ENCODE data around the gene LAMA5.

DNA sequence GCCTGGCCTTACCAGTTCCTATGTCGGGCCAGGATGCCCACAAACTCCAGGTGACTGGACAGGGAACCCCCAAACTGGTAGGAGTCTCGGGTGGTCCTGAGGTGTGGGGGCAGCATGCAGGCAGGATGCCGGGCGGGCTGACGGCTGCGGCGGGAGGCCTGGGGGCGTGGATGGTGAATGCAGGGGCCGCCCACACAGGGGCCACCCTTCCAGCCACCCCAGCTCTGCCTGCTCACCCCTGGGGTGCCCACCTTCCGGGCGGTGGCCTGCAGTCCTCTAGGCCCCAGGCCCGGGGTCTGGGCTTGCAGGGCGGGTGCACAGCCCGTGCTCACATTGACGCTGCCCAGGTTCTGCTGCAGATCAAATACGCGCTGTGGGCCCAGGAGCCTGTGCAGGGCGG is 56.0 kb downstream of the LAMA5 start:
- TF ChIP-seq CTCF (IDR thresholded peaks at IDR 0.05; ENCODE audit: poor library complexity) (no peak), EZH2 (IDR thresholded peaks at IDR 0.05; ENCODE audit: borderline replicate concordance) (no peak), EZH2phosphoT487 (IDR thresholded peaks at IDR 0.05; ENCODE audit: low read depth, severe bottlenecking, unreplicated experiment) (no peak)
